Measurements from ENCODE around the gene HSF5.
A peak's percentile ranks its signal among the peaks of the same experiment; 100 is the strongest.
"Not testable (repeated sequence)": the region's sequence is repeated elsewhere in the genome, so short reads cannot be mapped to it uniquely, and the experiment has no call there.

The HSF5 gene

GRCh38 chr17:58515286-58515685 lies 27.1 kb upstream of the HSF5 start:
- no peak for DNase-seq

DNA sequence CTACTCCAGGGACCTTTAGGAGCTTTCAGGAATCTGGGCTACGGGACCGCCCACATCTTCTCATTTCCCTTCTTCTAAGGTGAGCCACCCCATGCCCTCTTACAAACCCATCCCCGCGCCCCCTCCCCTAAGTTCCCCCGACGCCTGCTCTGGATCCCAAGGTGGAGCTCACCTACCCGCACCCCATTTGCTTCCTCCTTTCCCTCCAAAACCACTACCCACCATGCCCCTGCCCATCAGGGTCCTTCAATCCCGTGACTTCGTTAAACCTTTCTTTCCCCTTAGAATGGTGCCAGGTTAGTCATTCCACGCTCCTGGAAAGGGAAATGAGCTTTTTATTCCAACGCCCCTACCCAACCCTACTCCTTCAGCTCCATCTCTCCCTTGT lies 26.6 kb upstream of the HSF5 start:
- DNase-seq, result no peak

DNA sequence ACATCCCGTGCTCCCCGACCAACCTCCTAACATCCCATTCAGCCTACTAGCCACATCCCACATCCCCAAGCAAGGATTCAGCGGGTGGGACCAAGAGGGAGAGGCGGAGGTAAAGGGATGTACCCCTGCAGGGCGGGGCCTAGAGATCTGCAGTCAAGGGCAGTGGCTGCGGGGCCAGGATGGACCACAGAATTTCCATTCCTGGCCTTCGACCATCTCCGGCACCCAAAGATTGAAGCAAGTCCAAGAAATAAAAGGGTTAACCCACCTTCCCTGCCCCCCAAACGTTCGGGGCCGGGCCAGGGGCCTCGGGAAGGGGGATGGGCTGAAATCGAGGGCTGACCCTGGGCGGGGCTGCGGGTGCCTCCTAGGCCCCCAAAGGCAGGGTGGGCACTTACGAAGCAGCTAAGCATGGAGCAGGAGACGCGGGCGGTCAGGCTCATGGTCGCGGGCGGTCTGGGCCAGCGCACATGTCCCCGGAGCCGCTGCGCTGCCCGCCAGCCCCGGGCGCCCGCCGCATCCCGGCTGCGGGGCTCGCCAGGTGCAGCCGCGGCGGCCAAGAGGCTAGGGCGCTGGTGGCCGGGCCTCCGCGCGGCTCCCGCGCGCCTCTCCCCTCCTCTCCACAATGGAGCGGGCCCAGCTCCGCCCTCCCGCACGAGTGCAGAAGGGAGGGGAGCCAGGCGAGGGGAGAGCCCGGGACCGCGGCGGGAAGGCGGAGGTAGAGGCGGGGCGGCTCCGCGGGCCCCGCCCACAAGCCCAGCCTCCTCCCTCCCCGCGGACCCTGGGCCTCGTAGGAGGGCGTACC lies 26.0 kb upstream of the HSF5 start, which contains the start of gene MTMR4:
Gene MTMR4 (minus strand): TSS at position 674 of the 805 bp plus-strand sequence. CDS start 231 bp downstream, at position 443.
- peak; percentile 35 for DNase-seq

GRCh38 chr17:58513267-58513964 lies 25.2 kb upstream of the HSF5 start:
- no peak for DNase-seq

- no peak for DNase-seq
Observed at GRCh38 chr17:58510075-58510474, 21.9 kb upstream of the HSF5 start.

- DNase-seq, result no peak
Observed at GRCh38 chr17:58508341-58509067, 20.3 kb upstream of the HSF5 start.

GRCh38 chr17:58507123-58507634 lies 19.0 kb upstream of the HSF5 start:
- DNase-seq, result no peak

GRCh38 chr17:58506354-58507080 lies 18.3 kb upstream of the HSF5 start:
- no peak for DNase-seq

GRCh38 chr17:58504826-58505351 lies 16.7 kb upstream of the HSF5 start:
- DNase-seq, result no peak

GRCh38 chr17:58503866-58504265 lies 15.7 kb upstream of the HSF5 start:
- no peak for DNase-seq

DNA sequence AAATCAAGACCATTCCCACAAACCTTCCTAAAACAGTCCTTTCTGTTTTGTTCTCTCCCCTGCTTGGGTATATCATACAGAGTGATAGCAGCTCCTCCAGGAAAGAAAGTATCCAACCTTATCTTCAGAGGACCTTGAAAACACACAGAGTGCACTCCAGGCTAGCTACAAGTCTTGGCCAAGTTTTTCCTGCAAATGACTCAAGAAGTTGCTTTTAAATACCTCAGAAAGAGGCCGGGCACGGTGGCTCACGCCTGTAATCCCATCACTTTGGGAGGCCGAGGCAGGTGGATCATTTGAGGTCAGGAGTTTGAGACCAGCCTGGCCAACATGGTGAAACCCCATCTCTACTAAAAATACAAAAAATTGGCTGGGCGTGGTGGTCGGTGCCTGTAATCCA lies 14.9 kb upstream of the HSF5 start:
- not testable (repeated sequence) for DNase-seq

DNA sequence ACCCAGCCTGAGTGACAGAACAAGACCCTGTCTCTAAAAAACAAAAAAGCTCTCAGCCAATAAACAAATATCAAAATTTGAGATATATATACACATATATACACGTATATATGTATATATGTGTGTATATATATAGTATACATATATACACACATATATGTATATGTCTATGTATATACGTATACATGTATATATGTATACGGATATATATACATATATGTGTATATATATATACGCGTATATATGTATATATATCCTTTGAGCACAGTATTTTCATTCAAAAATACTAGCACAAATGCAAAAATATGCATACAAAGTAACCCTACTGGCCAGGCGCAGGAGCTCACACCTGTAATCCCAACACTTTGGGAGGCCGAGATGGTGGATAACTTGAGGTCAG lies 13.2 kb upstream of the HSF5 start:
- DNase-seq, result no peak

DNA sequence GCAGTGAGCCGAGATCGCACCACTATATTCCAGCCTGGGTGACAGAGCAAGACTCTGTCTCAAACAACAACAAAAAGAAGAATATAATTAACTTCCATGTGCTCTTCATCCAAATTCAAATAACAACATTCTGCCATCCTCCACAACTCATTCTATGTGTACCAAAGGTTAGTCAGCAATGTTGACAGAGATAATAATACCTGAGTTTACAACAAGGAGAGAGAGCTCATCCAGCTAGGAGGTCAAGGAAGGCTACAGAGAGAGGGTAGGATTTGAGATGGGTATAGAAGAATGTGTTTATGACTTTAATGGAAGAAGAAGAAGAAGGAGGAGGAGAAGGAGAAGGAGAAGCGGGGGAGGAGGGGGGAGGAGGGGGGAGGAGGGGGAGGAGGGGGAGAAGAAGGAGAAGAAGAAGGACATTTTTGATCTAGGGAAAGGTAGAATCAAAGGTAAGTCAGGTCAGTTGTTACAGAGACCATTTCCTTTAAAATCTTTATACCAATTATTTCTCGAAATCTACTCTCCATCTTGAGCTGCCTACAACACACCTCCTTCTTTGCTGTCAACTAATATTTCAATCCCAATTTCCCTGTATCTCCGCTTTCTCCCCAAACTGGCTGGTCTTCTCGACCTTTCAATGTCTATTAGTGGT lies 10.1 kb upstream of the HSF5 start:
- DNase-seq, result no peak

- no peak for DNase-seq
Observed at GRCh38 chr17:58493506-58493905, 5.3 kb upstream of the HSF5 start.

GRCh38 chr17:58492238-58493121 lies 4.3 kb upstream of the HSF5 start:
- no peak for DNase-seq

DNA sequence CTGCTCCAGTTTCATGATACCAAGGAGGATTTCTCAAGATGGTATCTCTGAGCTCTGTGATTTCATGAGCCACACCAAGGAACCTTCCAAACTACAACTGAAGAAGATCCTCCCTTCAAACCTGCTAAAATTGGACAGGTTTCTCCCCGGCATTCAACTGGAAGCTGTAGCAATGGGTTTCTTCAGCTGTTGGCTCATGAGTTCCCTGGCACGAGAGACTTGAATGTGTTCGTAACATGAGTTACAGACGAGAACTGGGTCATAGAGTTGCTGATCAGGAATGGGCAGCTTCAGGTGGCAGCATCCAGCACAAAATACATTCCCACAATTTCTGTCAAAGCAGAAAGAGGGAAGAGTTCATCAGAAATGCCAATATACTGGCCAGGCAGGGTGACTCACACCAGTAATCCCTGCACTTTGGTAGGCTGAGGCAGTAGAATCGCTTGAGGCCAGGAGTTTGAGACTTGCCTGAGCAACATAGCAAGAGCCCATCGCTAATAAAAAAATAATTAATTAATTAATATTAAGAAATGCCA lies 3.4 kb upstream of the HSF5 start:
- no peak for DNase-seq

DNA sequence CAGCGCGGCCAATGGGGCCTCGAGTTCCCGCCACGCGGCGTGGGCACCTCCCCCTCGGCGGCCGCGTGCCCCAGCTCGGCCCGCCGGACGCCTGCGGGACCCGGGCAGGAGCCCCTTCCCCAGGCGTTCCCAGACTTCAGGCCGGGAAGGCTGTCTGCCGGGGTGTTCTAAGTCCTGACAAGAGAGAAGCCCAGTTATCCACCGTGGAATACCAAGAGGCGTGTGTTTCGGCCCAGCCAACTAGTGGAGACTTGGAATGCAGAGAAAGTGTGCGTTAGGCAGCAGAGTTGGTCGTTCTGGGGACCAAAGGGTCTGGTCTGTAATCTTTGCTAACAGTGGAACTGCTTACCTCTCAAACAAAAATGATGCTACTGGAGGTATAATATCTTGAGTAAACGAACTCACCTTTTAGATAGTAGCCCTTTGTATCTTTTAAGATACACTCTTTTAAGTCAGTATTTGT lies 251 bp upstream of the HSF5 start:
- DNase-seq, result no peak

GRCh38 chr17:58484600-58484999 lies 3.6 kb downstream of the HSF5 start:
- no peak for DNase-seq

- DNase-seq, result not testable (repeated sequence)
Observed at GRCh38 chr17:58481798-58482197, 6.4 kb downstream of the HSF5 start.

DNA sequence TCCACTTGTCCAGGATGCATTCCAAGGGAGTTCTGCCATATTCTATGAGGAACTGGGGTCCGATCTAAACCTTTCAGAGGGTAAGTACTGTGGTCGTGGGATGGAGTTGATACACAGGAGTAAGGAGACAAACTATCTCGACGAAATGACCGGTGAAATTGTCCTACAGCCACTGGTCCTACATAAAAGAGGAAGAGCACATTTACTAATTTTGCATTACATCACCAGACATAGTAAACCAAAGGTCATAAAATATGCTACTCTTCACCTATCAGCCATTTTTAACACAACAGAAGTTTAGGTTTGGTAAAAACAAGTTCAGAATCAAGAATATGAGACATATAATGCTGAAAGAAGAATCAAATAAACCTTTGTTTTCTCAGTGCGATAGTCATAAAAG lies 8.1 kb downstream of the HSF5 start:
- DNase-seq, result no peak

Measured in DMS79 (cell line).